Measurements from ENCODE around the gene DDX50.
A peak's percentile ranks its signal among the peaks of the same experiment; 100 is the strongest.

DDX50 gene

GRCh38 chr10:68876246-68877138 lies 24.6 kb upstream of the DDX50 start:
- no peaks in the 10 kb centered on the region for H3K9me3 ChIP-seq (ENCODE audit: control insufficient read depth, insufficient read depth, low read length)
- H3K9ac ChIP-seq (ENCODE audit: low read depth, low read length) = no peak overlapping the region
- peaks cover 34% of the 10 kb centered on the region for H3K4me1 ChIP-seq (ENCODE audit: control insufficient read depth, insufficient read depth, low read length)
- H3K36me3 ChIP-seq (ENCODE audit: control insufficient read depth, insufficient read depth, low read length) = no peaks in the 10 kb centered on the region
- no peaks in the 10 kb centered on the region for H3K27me3 ChIP-seq (ENCODE audit: control insufficient read depth, insufficient read depth, low read length)
- H3K4me3 ChIP-seq (ENCODE audit: low read depth, low read length) = no peak overlapping the region

- Histone ChIP-seq H3K9ac (ENCODE audit: low read depth, low read length) (no peak overlapping the region), H3K4me3 (ENCODE audit: low read depth, low read length) (peak overlapping the region; percentile 9), H3K27me3 (ENCODE audit: control insufficient read depth, insufficient read depth, low read length) (no peaks in the 10 kb centered on the region), H3K4me1 (ENCODE audit: control insufficient read depth, insufficient read depth, low read length) (peaks cover 34% of the 10 kb centered on the region), H3K36me3 (ENCODE audit: control insufficient read depth, insufficient read depth, low read length) (no peaks in the 10 kb centered on the region), H3K9me3 (ENCODE audit: control insufficient read depth, insufficient read depth, low read length) (no peaks in the 10 kb centered on the region)
Measured at GRCh38 chr10:68877482-68878110, 23.5 kb upstream of the DDX50 start.

- H3K36me3 ChIP-seq (ENCODE audit: control insufficient read depth, insufficient read depth, low read length) = no peaks in the 10 kb centered on the region
- no peak overlapping the region for H3K9ac ChIP-seq (ENCODE audit: low read depth, low read length)
- H3K4me1 ChIP-seq (ENCODE audit: control insufficient read depth, insufficient read depth, low read length) = peaks cover 34% of the 10 kb centered on the region
- H3K9me3 ChIP-seq (ENCODE audit: control insufficient read depth, insufficient read depth, low read length) = no peaks in the 10 kb centered on the region
- H3K4me3 ChIP-seq (ENCODE audit: low read depth, low read length) = no peak overlapping the region
- H3K27me3 ChIP-seq (ENCODE audit: control insufficient read depth, insufficient read depth, low read length) = no peaks in the 10 kb centered on the region
Measured at GRCh38 chr10:68878496-68878895, 22.6 kb upstream of the DDX50 start.

GRCh38 chr10:68879628-68880027 lies 21.5 kb upstream of the DDX50 start:
- H3K9ac ChIP-seq (ENCODE audit: low read depth, low read length) = no peak overlapping the region
- H3K4me1 ChIP-seq (ENCODE audit: control insufficient read depth, insufficient read depth, low read length) = peaks cover 34% of the 10 kb centered on the region
- H3K36me3 ChIP-seq (ENCODE audit: control insufficient read depth, insufficient read depth, low read length) = no peaks in the 10 kb centered on the region
- H3K9me3 ChIP-seq (ENCODE audit: control insufficient read depth, insufficient read depth, low read length) = no peaks in the 10 kb centered on the region
- H3K4me3 ChIP-seq (ENCODE audit: low read depth, low read length) = no peak overlapping the region
- no peaks in the 10 kb centered on the region for H3K27me3 ChIP-seq (ENCODE audit: control insufficient read depth, insufficient read depth, low read length)

- Histone ChIP-seq H3K4me3 (ENCODE audit: low read depth, low read length) (no peak overlapping the region), H3K27me3 (ENCODE audit: control insufficient read depth, insufficient read depth, low read length) (no peaks in the 10 kb centered on the region), H3K36me3 (ENCODE audit: control insufficient read depth, insufficient read depth, low read length) (no peaks in the 10 kb centered on the region), H3K9me3 (ENCODE audit: control insufficient read depth, insufficient read depth, low read length) (no peaks in the 10 kb centered on the region), H3K9ac (ENCODE audit: low read depth, low read length) (no peak overlapping the region), H3K4me1 (ENCODE audit: control insufficient read depth, insufficient read depth, low read length) (peaks cover 34% of the 10 kb centered on the region)
Measured at GRCh38 chr10:68880181-68880580, 20.9 kb upstream of the DDX50 start.

- Histone ChIP-seq H3K4me1 (ENCODE audit: control insufficient read depth, insufficient read depth, low read length) (peaks cover 2% of the 10 kb centered on the region), H3K9me3 (ENCODE audit: control insufficient read depth, insufficient read depth, low read length) (no peaks in the 10 kb centered on the region), H3K9ac (ENCODE audit: low read depth, low read length) (no peak overlapping the region), H3K27me3 (ENCODE audit: control insufficient read depth, insufficient read depth, low read length) (no peaks in the 10 kb centered on the region), H3K36me3 (ENCODE audit: control insufficient read depth, insufficient read depth, low read length) (no peaks in the 10 kb centered on the region), H3K4me3 (ENCODE audit: low read depth, low read length) (no peak overlapping the region)
Measured at GRCh38 chr10:68895041-68895440, 6.1 kb upstream of the DDX50 start.

GRCh38 chr10:68897336-68897741 lies 3.8 kb upstream of the DDX50 start:
- Histone ChIP-seq H3K4me1 (ENCODE audit: control insufficient read depth, insufficient read depth, low read length) (peaks cover 8% of the 10 kb centered on the region), H3K36me3 (ENCODE audit: control insufficient read depth, insufficient read depth, low read length) (no peaks in the 10 kb centered on the region), H3K27me3 (ENCODE audit: control insufficient read depth, insufficient read depth, low read length) (no peaks in the 10 kb centered on the region), H3K9ac (ENCODE audit: low read depth, low read length) (no peak overlapping the region), H3K4me3 (ENCODE audit: low read depth, low read length) (no peak overlapping the region), H3K9me3 (ENCODE audit: control insufficient read depth, insufficient read depth, low read length) (no peaks in the 10 kb centered on the region)

- peaks cover 8% of the 10 kb centered on the region for H3K4me1 ChIP-seq (ENCODE audit: control insufficient read depth, insufficient read depth, low read length)
- no peak overlapping the region for H3K9ac ChIP-seq (ENCODE audit: low read depth, low read length)
- H3K9me3 ChIP-seq (ENCODE audit: control insufficient read depth, insufficient read depth, low read length) = no peaks in the 10 kb centered on the region
- no peaks in the 10 kb centered on the region for H3K36me3 ChIP-seq (ENCODE audit: control insufficient read depth, insufficient read depth, low read length)
- H3K4me3 ChIP-seq (ENCODE audit: low read depth, low read length) = no peak overlapping the region
- no peaks in the 10 kb centered on the region for H3K27me3 ChIP-seq (ENCODE audit: control insufficient read depth, insufficient read depth, low read length)
Measured at GRCh38 chr10:68899186-68899745, 1.8 kb upstream of the DDX50 start.

GRCh38 chr10:68900427-68901104 lies 549 bp upstream of the DDX50 start:
- Histone ChIP-seq H3K9me3 (ENCODE audit: control insufficient read depth, insufficient read depth, low read length) (no peaks in the 10 kb centered on the region), H3K36me3 (ENCODE audit: control insufficient read depth, insufficient read depth, low read length) (no peaks in the 10 kb centered on the region), H3K9ac (ENCODE audit: low read depth, low read length) (peak overlapping the region; percentile 50), H3K4me1 (ENCODE audit: control insufficient read depth, insufficient read depth, low read length) (peaks cover 8% of the 10 kb centered on the region), H3K4me3 (ENCODE audit: low read depth, low read length) (peak overlapping the region; percentile 98), H3K27me3 (ENCODE audit: control insufficient read depth, insufficient read depth, low read length) (no peaks in the 10 kb centered on the region)

- Histone ChIP-seq H3K27me3 (ENCODE audit: control insufficient read depth, insufficient read depth, low read length) (no peaks in the 10 kb centered on the region), H3K4me3 (ENCODE audit: low read depth, low read length) (peak overlapping the region; percentile 98), H3K36me3 (ENCODE audit: control insufficient read depth, insufficient read depth, low read length) (no peaks in the 10 kb centered on the region), H3K4me1 (ENCODE audit: control insufficient read depth, insufficient read depth, low read length) (peaks cover 8% of the 10 kb centered on the region), H3K9ac (ENCODE audit: low read depth, low read length) (no peak overlapping the region), H3K9me3 (ENCODE audit: control insufficient read depth, insufficient read depth, low read length) (no peaks in the 10 kb centered on the region)
Measured at GRCh38 chr10:68902382-68902781, 1.3 kb downstream of the DDX50 start.

- H3K4me3 ChIP-seq (ENCODE audit: low read depth, low read length) = no peak overlapping the region
- H3K9me3 ChIP-seq (ENCODE audit: control insufficient read depth, insufficient read depth, low read length) = no peaks in the 10 kb centered on the region
- no peak overlapping the region for H3K9ac ChIP-seq (ENCODE audit: low read depth, low read length)
- H3K27me3 ChIP-seq (ENCODE audit: control insufficient read depth, insufficient read depth, low read length) = no peaks in the 10 kb centered on the region
- H3K4me1 ChIP-seq (ENCODE audit: control insufficient read depth, insufficient read depth, low read length) = no peaks in the 10 kb centered on the region
- H3K36me3 ChIP-seq (ENCODE audit: control insufficient read depth, insufficient read depth, low read length) = no peaks in the 10 kb centered on the region
Measured at GRCh38 chr10:68924593-68924992, 23.5 kb downstream of the DDX50 start.

Data from iPS-15b (cell line).